ENCODE data around the gene HAP1. TPM values are rescaled to one million over a fixed set of nuclear protein-coding genes. Genes with fewer than 3 reads are reported as not detected.

Gene HAP1
- total and polyA plus RNA-seq, 8 donors: 0.31 to 0.85 (median 0.49) TPM; not detected in 4

- 79 to 88% (median 86%) methylated on average over 7 of the region's 7 CpGs for WGBS, 5 donors
These were observed 12.2 kb downstream of the HAP1 start for GRCh38 chr17:41722231-41722630.

GRCh38 chr17:41718287-41718645 is 16.2 kb downstream of the HAP1 start:
- intact Hi-C loops (cut with DNase I; ENCODE audit: low total_unique reads): no loop called here
- Histone ChIP-seq H3K4me1 (peaks cover 0 to 5% (median 0%) of the 10 kb centered on the region in 4 donors), H3K27me3 (peaks cover 0 to 6% (median 0%) of the 10 kb centered on the region in 3 donors), H3K4me3 (no peak overlapping the region), H3K9me3 (no peaks in the 10 kb centered on the region), H3K27ac (no peak overlapping the region), H3K36me3 (no peaks in the 10 kb centered on the region)
- no peak for TF ChIP-seq POLR2AphosphoS5 (IDR thresholded peaks at IDR 0.05)
- no peak for TF ChIP-seq EP300 (IDR thresholded peaks at IDR 0.05)
- no peak for TF ChIP-seq POLR2A (IDR thresholded peaks at IDR 0.05)
- TF ChIP-seq CTCF (IDR thresholded peaks at IDR 0.05): no peak
- 49 to 63% (median 57%) methylated on average over 5 of the region's 5 CpGs for WGBS, 5 donors
- DNase-seq: no peak

More at GRCh38 chr17:41722231-41722630, 12.2 kb downstream of the HAP1 start:
- no peak overlapping the region for H3K4me3 ChIP-seq
- no peak overlapping the region for H3K27ac ChIP-seq
- no peak for TF ChIP-seq POLR2A (IDR thresholded peaks at IDR 0.05)
- no peak for TF ChIP-seq CTCF (IDR thresholded peaks at IDR 0.05)
- no peak for TF ChIP-seq EP300 (IDR thresholded peaks at IDR 0.05)
- no peak for TF ChIP-seq POLR2AphosphoS5 (IDR thresholded peaks at IDR 0.05)
- DNase-seq: no peak
- intact Hi-C loops (cut with DNase I; ENCODE audit: low total_unique reads): no loop called here
- H3K36me3 ChIP-seq: no peaks in the 10 kb centered on the region
- peaks cover 0 to 5% (median 0%) of the 10 kb centered on the region in 4 donors for H3K4me1 ChIP-seq
- H3K27me3 ChIP-seq: peaks cover 0 to 14% (median 0%) of the 10 kb centered on the region in 3 donors
- no peaks in the 10 kb centered on the region for H3K9me3 ChIP-seq

- DNase-seq: no peak
- Histone ChIP-seq H3K27me3 (peaks cover 0 to under 1% (median 0%) of the 10 kb centered on the region in 3 donors), H3K36me3 (no peaks in the 10 kb centered on the region), H3K4me3 (no peak overlapping the region), H3K4me1 (peaks cover 0 to 5% (median 0%) of the 10 kb centered on the region in 4 donors), H3K9me3 (no peaks in the 10 kb centered on the region), H3K27ac (no peak overlapping the region)
- intact Hi-C loops (cut with DNase I; ENCODE audit: low total_unique reads): no loop called here
- TF ChIP-seq POLR2AphosphoS5 (IDR thresholded peaks at IDR 0.05): no peak
- no peak for TF ChIP-seq POLR2A (IDR thresholded peaks at IDR 0.05)
- no peak for TF ChIP-seq CTCF (IDR thresholded peaks at IDR 0.05)
- TF ChIP-seq EP300 (IDR thresholded peaks at IDR 0.05): no peak
- WGBS, 5 donors: 53 to 64% (median 62%) methylated on average over 15 of the region's 15 CpGs
These were observed 16.8 kb downstream of the HAP1 start for GRCh38 chr17:41717408-41718286.

GRCh38 chr17:41711669-41712400 is 22.6 kb downstream of the HAP1 start, which contains the start of gene GAST:
Gene GAST, plus strand, starts transcription at chr17:41712331. Its CDS starts 3,106 bp downstream, at chr17:41715437.
- Histone ChIP-seq H3K4me1 (no peaks in the 10 kb centered on the region), H3K27ac (no peak within 1 kb of the TSS), H3K36me3 (no peaks in the 10 kb centered on the region), H3K9me3 (no peaks in the 10 kb centered on the region), H3K4me3 (no peak within 1 kb of the TSS), H3K27me3 (peaks cover 0 to 20% (median 0%) of the 10 kb centered on the region in 3 donors)
- 69 to 83% (median 75%) methylated on average over 6 to 12 of the region's 12 CpGs for WGBS, 5 donors
- DNase-seq: no peak
- intact Hi-C loops (cut with DNase I; ENCODE audit: low total_unique reads): no loop called here
- TF ChIP-seq POLR2A (IDR thresholded peaks at IDR 0.05) (no peak), POLR2AphosphoS5 (IDR thresholded peaks at IDR 0.05) (no peak), EP300 (IDR thresholded peaks at IDR 0.05) (no peak), CTCF (IDR thresholded peaks at IDR 0.05) (no peak)

Data from stomach (tissue), 9 donors.